GM19239 (cell line): ENCODE measurements around the gene LYSMD3.

Experiments used
- DNase-seq: peaks from one replicate; pipeline ENCODE4 v3.0.0; 2011; ENCODE audit warnings: low spot score; ENCODE audit not compliant: insufficient read length
- FAIRE-seq: peaks from 2 replicates; lab custom pipeline; 2011; peaks lifted over from hg19 to GRCh38; lab: Jason Lieb, UNC

The LYSMD3 gene

DNA sequence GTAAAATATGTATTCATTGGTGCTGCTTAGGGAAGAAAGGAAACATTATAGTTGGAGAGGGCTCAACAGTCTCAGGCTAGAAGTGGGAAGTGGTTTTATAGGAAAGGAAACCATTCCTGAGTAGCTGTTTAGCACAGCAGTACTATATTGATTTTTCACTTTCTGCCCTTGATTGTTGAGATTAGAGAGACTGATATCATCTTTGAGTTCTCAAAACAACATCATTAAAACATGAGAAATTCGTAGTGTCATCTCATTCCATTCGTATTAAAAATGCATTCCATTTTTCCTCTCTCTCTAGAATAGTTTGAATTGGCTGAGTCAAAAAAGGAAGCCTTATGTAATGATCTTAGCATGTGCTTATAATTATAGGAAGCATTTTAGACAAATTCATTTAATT lies 40.6 kb downstream of the LYSMD3 start:
- DNase-seq (no peak), FAIRE-seq (peak; percentile 33)

- FAIRE-seq (no peak), DNase-seq (no peak)
Measured at GRCh38 chr5:90484540-90484939, 44.8 kb downstream of the LYSMD3 start.

DNA sequence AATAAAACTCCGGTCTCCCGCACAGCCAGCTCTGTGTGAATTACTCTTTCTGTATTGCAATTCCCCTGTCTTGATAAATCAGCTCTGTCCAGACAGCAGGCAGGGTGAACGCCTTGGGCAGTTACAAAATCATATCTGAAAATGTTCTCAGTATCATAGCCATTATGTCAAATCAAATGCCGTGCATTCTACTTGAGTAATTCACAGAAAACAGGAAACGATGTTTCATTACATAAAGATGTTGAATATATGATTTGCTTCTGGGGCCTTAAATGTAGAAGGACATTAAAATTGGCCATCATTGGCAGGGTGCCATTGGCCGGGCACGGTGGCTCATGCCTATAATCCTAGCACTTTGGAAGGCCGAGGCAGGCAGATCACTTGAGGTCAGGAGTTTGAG lies 46.2 kb downstream of the LYSMD3 start:
- DNase-seq (no peak), FAIRE-seq (no peak)

GRCh38 chr5:90480699-90481098 lies 48.7 kb downstream of the LYSMD3 start:
- FAIRE-seq = no peak
- no peak for DNase-seq

GRCh38 chr5:90479611-90480385 lies 49.6 kb downstream of the LYSMD3 start:
- FAIRE-seq = no peak
- no peak for DNase-seq

GRCh38 chr5:90477621-90478215 lies 51.7 kb downstream of the LYSMD3 start:
- DNase-seq (no peak), FAIRE-seq (no peak)

DNA sequence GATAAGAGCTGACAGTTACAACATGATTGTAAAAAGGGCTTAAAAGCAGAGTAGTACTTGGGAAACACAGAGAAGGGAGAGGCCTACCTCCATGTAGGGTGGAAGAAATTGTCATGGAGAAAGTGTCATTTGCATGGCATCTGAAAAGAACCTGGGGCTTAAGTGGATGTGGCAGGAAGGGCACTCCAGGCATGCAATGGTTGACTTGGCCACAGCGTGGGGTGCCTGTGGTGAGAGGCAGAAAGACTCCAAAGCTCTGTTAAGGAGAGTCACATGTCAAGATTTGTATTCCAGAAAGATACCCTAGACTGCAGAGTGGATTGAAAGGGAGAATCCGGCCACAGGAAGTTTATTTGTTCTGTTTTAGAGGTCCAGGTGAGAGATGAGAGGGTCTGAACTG lies 52.3 kb downstream of the LYSMD3 start:
- FAIRE-seq (no peak), DNase-seq (no peak)

GRCh38 chr5:90476391-90476790 lies 53.0 kb downstream of the LYSMD3 start:
- DNase-seq = no peak
- no peak for FAIRE-seq

DNA sequence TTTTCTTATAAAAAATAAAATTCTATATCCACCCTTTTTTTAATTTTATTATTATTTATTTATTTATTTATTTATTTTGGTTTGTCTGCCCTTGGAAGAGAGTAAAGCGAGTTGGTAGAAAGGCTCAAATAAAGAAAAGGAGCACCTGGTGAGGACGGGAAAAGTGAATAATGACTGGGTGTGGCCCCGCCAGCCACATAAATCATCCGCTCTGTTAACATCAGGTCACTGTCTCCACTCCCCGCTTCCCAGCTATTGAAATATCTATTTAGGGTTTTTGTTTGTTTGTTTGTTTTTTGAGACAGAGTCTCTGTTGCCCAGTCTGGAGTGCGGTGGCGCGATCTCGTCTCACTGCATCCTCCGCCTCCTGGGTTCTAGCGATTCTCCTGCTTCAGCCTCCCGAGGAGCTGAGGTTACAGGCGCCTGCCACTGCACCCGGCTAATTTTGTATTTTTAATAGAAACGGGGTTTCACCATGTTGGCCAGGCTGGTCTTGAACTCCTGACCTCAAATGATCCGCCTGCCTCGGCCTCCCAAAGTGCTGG lies 53.9 kb downstream of the LYSMD3 start:
- DNase-seq = no peak
- FAIRE-seq = no peak

- FAIRE-seq = peak; percentile 95
- peak; percentile 64 for DNase-seq
Measured at GRCh38 chr5:90474235-90475107, 54.9 kb downstream of the LYSMD3 start, which contains the start of the genes MBLAC2 and POLR3G. TSS of gene MBLAC2 (minus strand) at chr5:90474771. CDS start at chr5:90474292, 479 bp downstream. TSS of gene POLR3G (plus strand) at chr5:90474864. CDS start at chr5:90485568, 10,704 bp downstream.

- no peak for DNase-seq
- FAIRE-seq = peak; percentile 31
Measured at GRCh38 chr5:90473396-90474234, 55.8 kb downstream of the LYSMD3 start.

- DNase-seq (no peak), FAIRE-seq (peak; percentile 81)
Measured at GRCh38 chr5:90472783-90473395, 56.5 kb downstream of the LYSMD3 start.
